ENCODE results near the gene RNF32. TPM values are rescaled to one million over a fixed set of nuclear protein-coding genes. Genes with fewer than 3 reads are reported as not detected.

RNF32 gene
- total RNA-seq, 1 donor from 2014 or later: 1.6 TPM

DNA sequence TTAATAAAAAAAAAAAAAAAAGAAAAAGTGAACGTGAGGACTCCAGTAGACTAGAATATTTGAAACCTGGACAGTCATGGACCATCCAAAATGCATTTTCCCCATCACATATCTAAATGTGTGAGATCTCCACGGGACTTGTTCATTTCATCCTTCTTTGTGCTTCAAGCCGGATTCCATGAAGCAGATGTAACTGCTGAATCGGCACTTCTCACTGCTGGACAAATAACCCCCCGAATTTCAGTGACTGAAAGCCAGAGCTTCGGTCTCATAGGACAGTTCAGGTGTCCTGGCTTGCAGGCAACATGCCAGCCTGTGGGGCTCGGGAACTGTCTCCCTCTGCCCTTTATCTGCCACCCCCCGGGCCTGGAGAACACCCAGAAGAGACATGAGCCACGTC is 33.3 kb downstream of the RNF32 start:
- Mint-ChIP-seq H3K36me3 (ENCODE audit: low read depth, unreplicated experiment) (peaks cover 15% of the 10 kb centered on the region), H3K27me3 (ENCODE audit: low read depth, unreplicated experiment) (no peaks in the 10 kb centered on the region), H3K9me3 (ENCODE audit: unreplicated experiment) (no peaks in the 10 kb centered on the region), H3K4me3 (ENCODE audit: unreplicated experiment) (no peak overlapping the region), H3K27ac (ENCODE audit: unreplicated experiment) (no peak overlapping the region), H3K4me1 (ENCODE audit: low read depth, unreplicated experiment) (no peaks in the 10 kb centered on the region)
- Histone ChIP-seq H3K36me3 (ENCODE audit: insufficient read depth, low read length) (peaks cover 3% of the 10 kb centered on the region), H3K27ac (ENCODE audit: low read depth, low read length) (no peak overlapping the region), H3K4me2 (ENCODE audit: low read length) (no peak overlapping the region), H3K4me1 (ENCODE audit: insufficient read depth, low read length) (no peaks in the 10 kb centered on the region), H3K79me2 (ENCODE audit: insufficient read depth, low read length) (no peaks in the 10 kb centered on the region), H3K27me3 (ENCODE audit: insufficient read depth, low read length) (no peaks in the 10 kb centered on the region), H4K20me1 (ENCODE audit: insufficient read depth, low read length) (no peaks in the 10 kb centered on the region), H2AFZ (ENCODE audit: low read depth, low read length) (no peak overlapping the region), H3K9ac (ENCODE audit: low read length) (no peak overlapping the region), H3K9me3 (ENCODE audit: insufficient read depth, low read depth, low read length) (no peaks in the 10 kb centered on the region), H3K4me3 (ENCODE audit: insufficient read depth, low read depth, low read length) (no peak overlapping the region)
- FAIRE-seq (no peak), DNase-seq (ENCODE audit: low read depth) (no peak)
- TF ChIP-seq CTCF (IDR thresholded peaks at IDR 0.05; ENCODE audit: insufficient read depth, low read depth, low read length) (no peak), EZH2 (IDR thresholded peaks at IDR 0.05; ENCODE audit: insufficient read depth, low read length) (no peak)

DNA sequence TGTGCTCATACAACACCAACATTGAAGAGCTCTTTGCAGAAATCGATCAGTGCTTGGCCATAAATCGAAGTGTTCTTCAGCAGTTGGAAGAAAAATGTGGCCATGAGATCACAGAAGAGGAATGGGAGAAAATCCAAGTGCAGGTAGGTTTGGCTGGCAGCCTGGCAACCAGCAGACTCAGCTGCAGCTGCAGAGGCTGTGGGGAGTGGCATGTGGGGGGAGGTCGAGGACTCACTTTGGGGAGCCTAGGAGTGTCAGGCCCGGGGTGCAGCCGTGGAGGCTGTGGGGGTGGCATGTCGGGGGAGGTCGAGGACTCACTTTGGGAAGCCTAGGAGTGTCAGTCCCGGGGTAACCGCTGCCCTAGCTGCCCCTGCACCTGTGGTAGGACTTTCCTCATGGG is 35.1 kb downstream of the RNF32 start:
- Histone ChIP-seq H3K79me2 (ENCODE audit: insufficient read depth, low read length) (no peaks in the 10 kb centered on the region), H3K4me1 (ENCODE audit: insufficient read depth, low read length) (no peaks in the 10 kb centered on the region), H4K20me1 (ENCODE audit: insufficient read depth, low read length) (no peaks in the 10 kb centered on the region), H3K27ac (ENCODE audit: low read depth, low read length) (no peak overlapping the region), H3K36me3 (ENCODE audit: insufficient read depth, low read length) (peaks cover 3% of the 10 kb centered on the region), H3K9me3 (ENCODE audit: insufficient read depth, low read depth, low read length) (no peaks in the 10 kb centered on the region), H2AFZ (ENCODE audit: low read depth, low read length) (no peak overlapping the region), H3K9ac (ENCODE audit: low read length) (no peak overlapping the region), H3K27me3 (ENCODE audit: insufficient read depth, low read length) (no peaks in the 10 kb centered on the region), H3K4me3 (ENCODE audit: insufficient read depth, low read depth, low read length) (no peak overlapping the region), H3K4me2 (ENCODE audit: low read length) (no peak overlapping the region)
- H3K9me3 Mint-ChIP-seq (ENCODE audit: unreplicated experiment): no peaks in the 10 kb centered on the region
- DNase-seq (ENCODE audit: low read depth) (no peak), FAIRE-seq (no peak)
- H3K36me3 Mint-ChIP-seq (ENCODE audit: low read depth, unreplicated experiment): peaks cover 15% of the 10 kb centered on the region
- H3K4me1 Mint-ChIP-seq (ENCODE audit: low read depth, unreplicated experiment): peaks cover 2% of the 10 kb centered on the region
- H3K27me3 Mint-ChIP-seq (ENCODE audit: low read depth, unreplicated experiment): no peaks in the 10 kb centered on the region
- H3K27ac Mint-ChIP-seq (ENCODE audit: unreplicated experiment): no peak overlapping the region
- H3K4me3 Mint-ChIP-seq (ENCODE audit: unreplicated experiment): no peak overlapping the region
- TF ChIP-seq EZH2 (IDR thresholded peaks at IDR 0.05; ENCODE audit: insufficient read depth, low read length) (no peak), CTCF (IDR thresholded peaks at IDR 0.05; ENCODE audit: insufficient read depth, low read depth, low read length) (no peak)

- no peak for DNase-seq (ENCODE audit: low read depth)
- Histone ChIP-seq H3K36me3 (ENCODE audit: insufficient read depth, low read length) (peaks cover 3% of the 10 kb centered on the region), H3K9ac (ENCODE audit: low read length) (no peak overlapping the region), H4K20me1 (ENCODE audit: insufficient read depth, low read length) (no peaks in the 10 kb centered on the region), H3K4me2 (ENCODE audit: low read length) (no peak overlapping the region), H3K9me3 (ENCODE audit: insufficient read depth, low read depth, low read length) (no peaks in the 10 kb centered on the region), H3K27ac (ENCODE audit: low read depth, low read length) (no peak overlapping the region), H3K4me3 (ENCODE audit: insufficient read depth, low read depth, low read length) (no peak overlapping the region), H3K4me1 (ENCODE audit: insufficient read depth, low read length) (no peaks in the 10 kb centered on the region), H2AFZ (ENCODE audit: low read depth, low read length) (no peak overlapping the region), H3K27me3 (ENCODE audit: insufficient read depth, low read length) (no peaks in the 10 kb centered on the region), H3K79me2 (ENCODE audit: insufficient read depth, low read length) (no peaks in the 10 kb centered on the region)
- FAIRE-seq: no peak
- TF ChIP-seq CTCF (IDR thresholded peaks at IDR 0.05; ENCODE audit: insufficient read depth, low read depth, low read length) (no peak), EZH2 (IDR thresholded peaks at IDR 0.05; ENCODE audit: insufficient read depth, low read length) (no peak)
- Mint-ChIP-seq H3K9me3 (ENCODE audit: unreplicated experiment) (no peaks in the 10 kb centered on the region), H3K4me3 (ENCODE audit: unreplicated experiment) (no peak overlapping the region), H3K27ac (ENCODE audit: unreplicated experiment) (no peak overlapping the region), H3K36me3 (ENCODE audit: low read depth, unreplicated experiment) (peaks cover 15% of the 10 kb centered on the region), H3K27me3 (ENCODE audit: low read depth, unreplicated experiment) (no peaks in the 10 kb centered on the region), H3K4me1 (ENCODE audit: low read depth, unreplicated experiment) (peaks cover 2% of the 10 kb centered on the region)
Measured at GRCh38 chr7:156676263-156676662, 35.7 kb downstream of the RNF32 start.
